CD4-positive, alpha-beta T cell treated with Interleukin-10 for 1 hour (primary cell): ENCODE measurements around the gene ZNF423.
"Not testable (repeated sequence)": the region's sequence is repeated elsewhere in the genome, so short reads cannot be mapped to it uniquely, and the experiment has no call there.

Experiments
- DNase-seq: peaks from one replicate; pipeline ENCODE4 v3.0.0-alpha.2; 2020

ZNF423 gene

GRCh38 chr16:49690778-49691177 is 165.1 kb downstream of the ZNF423 start:
- no peak for DNase-seq

- DNase-seq, result no peak
Observed at GRCh38 chr16:49688036-49688697, 167.7 kb downstream of the ZNF423 start.

GRCh38 chr16:49687476-49688002 is 168.4 kb downstream of the ZNF423 start:
- DNase-seq, result no peak

GRCh38 chr16:49684696-49685095 is 171.2 kb downstream of the ZNF423 start:
- no peak for DNase-seq

- no peak for DNase-seq
Observed at GRCh38 chr16:49682577-49683165, 173.2 kb downstream of the ZNF423 start.

- no peak for DNase-seq
Observed at GRCh38 chr16:49681217-49681883, 174.6 kb downstream of the ZNF423 start.

- DNase-seq, result no peak
Observed at GRCh38 chr16:49679095-49679494, 176.8 kb downstream of the ZNF423 start.

- DNase-seq, result not testable (repeated sequence)
Observed at GRCh38 chr16:49677661-49678060, 178.3 kb downstream of the ZNF423 start.

GRCh38 chr16:49675413-49675812 is 180.5 kb downstream of the ZNF423 start:
- no peak for DNase-seq

- no peak for DNase-seq
Observed at GRCh38 chr16:49674990-49675389, 180.9 kb downstream of the ZNF423 start.

- DNase-seq, result no peak
Observed at GRCh38 chr16:49674351-49674851, 181.5 kb downstream of the ZNF423 start.

- DNase-seq, result no peak
Observed at GRCh38 chr16:49673442-49673841, 182.5 kb downstream of the ZNF423 start.

- DNase-seq, result no peak
Observed at GRCh38 chr16:49672753-49673152, 183.2 kb downstream of the ZNF423 start.

- no peak for DNase-seq
Observed at GRCh38 chr16:49671333-49671732, 184.6 kb downstream of the ZNF423 start.

GRCh38 chr16:49670627-49671026 is 185.3 kb downstream of the ZNF423 start:
- no peak for DNase-seq

- DNase-seq, result no peak
Observed at GRCh38 chr16:49665482-49666230, 190.3 kb downstream of the ZNF423 start.

- no peak for DNase-seq
Observed at GRCh38 chr16:49664221-49665215, 191.4 kb downstream of the ZNF423 start.

GRCh38 chr16:49663081-49664065 is 192.5 kb downstream of the ZNF423 start:
- no peak for DNase-seq

- DNase-seq, result no peak
Observed at GRCh38 chr16:49662569-49662968, 193.3 kb downstream of the ZNF423 start.

- no peak for DNase-seq
Observed at GRCh38 chr16:49661465-49662187, 194.3 kb downstream of the ZNF423 start.
